Measurements from ENCODE around the gene TSC1.
A peak's percentile ranks its signal among the peaks of the same experiment; 100 is the strongest.

Gene TSC1

GRCh38 chr9:132944294-132945185 lies at the start of gene TSC1:
TSS of gene TSC1 (minus strand) at chr9:132944616. CDS start at chr9:132928872, 15,744 bp downstream.
- Histone ChIP-seq H3K9me3 (ENCODE audit: insufficient read depth, low read length) (no peaks in the 10 kb centered on the region), H3K9me2 (replicated peaks; ENCODE audit: insufficient read depth, low read length) (no peaks in the 10 kb centered on the region), H3K79me2 (ENCODE audit: insufficient read depth, low read length) (peaks cover 18% of the 10 kb centered on the region), H3K27me3 (ENCODE audit: low read length) (no peaks in the 10 kb centered on the region), H4K20me1 (ENCODE audit: low read depth, low read length) (no peaks in the 10 kb centered on the region), H3K36me3 (ENCODE audit: low read length) (no peaks in the 10 kb centered on the region), H3K4me3 (ENCODE audit: insufficient read depth, low read length, poor library complexity, severe bottlenecking) (peak within 1 kb of the TSS; percentile 92), H3K27ac (ENCODE audit: low read depth, low read length) (peak within 1 kb of the TSS; percentile 85), H2AFZ (ENCODE audit: low read depth, low read length, severe bottlenecking) (peak within 1 kb of the TSS; percentile 95), H3K9ac (ENCODE audit: low read length) (peak within 1 kb of the TSS; percentile 83), H3K4me2 (ENCODE audit: low read depth, low read length, poor library complexity, severe bottlenecking) (peak within 1 kb of the TSS; percentile 88), H3F3A (ENCODE audit: insufficient read depth) (peaks cover 6% of the 10 kb centered on the region; the same call in 1 of the 2 replicates)
- TF ChIP-seq, protein P1, sequence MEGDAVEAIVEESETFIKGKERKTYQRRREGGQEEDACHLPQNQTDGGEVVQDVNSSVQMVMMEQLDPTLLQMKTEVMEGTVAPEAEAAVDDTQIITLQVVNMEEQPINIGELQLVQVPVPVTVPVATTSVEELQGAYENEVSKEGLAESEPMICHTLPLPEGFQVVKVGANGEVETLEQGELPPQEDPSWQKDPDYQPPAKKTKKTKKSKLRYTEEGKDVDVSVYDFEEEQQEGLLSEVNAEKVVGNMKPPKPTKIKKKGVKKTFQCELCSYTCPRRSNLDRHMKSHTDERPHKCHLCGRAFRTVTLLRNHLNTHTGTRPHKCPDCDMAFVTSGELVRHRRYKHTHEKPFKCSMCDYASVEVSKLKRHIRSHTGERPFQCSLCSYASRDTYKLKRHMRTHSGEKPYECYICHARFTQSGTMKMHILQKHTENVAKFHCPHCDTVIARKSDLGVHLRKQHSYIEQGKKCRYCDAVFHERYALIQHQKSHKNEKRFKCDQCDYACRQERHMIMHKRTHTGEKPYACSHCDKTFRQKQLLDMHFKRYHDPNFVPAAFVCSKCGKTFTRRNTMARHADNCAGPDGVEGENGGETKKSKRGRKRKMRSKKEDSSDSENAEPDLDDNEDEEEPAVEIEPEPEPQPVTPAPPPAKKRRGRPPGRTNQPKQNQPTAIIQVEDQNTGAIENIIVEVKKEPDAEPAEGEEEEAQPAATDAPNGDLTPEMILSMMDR (IDR thresholded peaks at IDR 0.05; ENCODE audit: insufficient read depth, low read length, poor library complexity, severe bottlenecking): no peak
- TF ChIP-seq EZH2phosphoT487 (conservative IDR thresholded peaks at IDR 0.05; ENCODE audit: low read length): no peak

GRCh38 chr9:132993511-132993939 lies 49.1 kb upstream of the TSC1 start:
- no peak for TF ChIP-seq EZH2phosphoT487 (conservative IDR thresholded peaks at IDR 0.05; ENCODE audit: low read length)
- TF ChIP-seq, protein P1 (IDR thresholded peaks at IDR 0.05; ENCODE audit: insufficient read depth, low read length, poor library complexity, severe bottlenecking): no peak
- H3K36me3 ChIP-seq (ENCODE audit: low read length): no peaks in the 10 kb centered on the region
- H3K9ac ChIP-seq (ENCODE audit: low read length): no peak overlapping the region
- H3K79me2 ChIP-seq (ENCODE audit: insufficient read depth, low read length): no peaks in the 10 kb centered on the region
- H3K9me2 ChIP-seq (replicated peaks; ENCODE audit: insufficient read depth, low read length): no peaks in the 10 kb centered on the region
- no peak overlapping the region for H2AFZ ChIP-seq (ENCODE audit: low read depth, low read length, severe bottlenecking)
- no peak overlapping the region for H3K4me3 ChIP-seq (ENCODE audit: insufficient read depth, low read length, poor library complexity, severe bottlenecking)
- H4K20me1 ChIP-seq (ENCODE audit: low read depth, low read length): no peaks in the 10 kb centered on the region
- no peaks in the 10 kb centered on the region for H3K9me3 ChIP-seq (ENCODE audit: insufficient read depth, low read length)
- H3K27me3 ChIP-seq (ENCODE audit: low read length): no peaks in the 10 kb centered on the region
- H3F3A ChIP-seq (ENCODE audit: insufficient read depth): no peaks in the 10 kb centered on the region
- H3K4me2 ChIP-seq (ENCODE audit: low read depth, low read length, poor library complexity, severe bottlenecking): no peak overlapping the region
- H3K27ac ChIP-seq (ENCODE audit: low read depth, low read length): no peak overlapping the region

DNA sequence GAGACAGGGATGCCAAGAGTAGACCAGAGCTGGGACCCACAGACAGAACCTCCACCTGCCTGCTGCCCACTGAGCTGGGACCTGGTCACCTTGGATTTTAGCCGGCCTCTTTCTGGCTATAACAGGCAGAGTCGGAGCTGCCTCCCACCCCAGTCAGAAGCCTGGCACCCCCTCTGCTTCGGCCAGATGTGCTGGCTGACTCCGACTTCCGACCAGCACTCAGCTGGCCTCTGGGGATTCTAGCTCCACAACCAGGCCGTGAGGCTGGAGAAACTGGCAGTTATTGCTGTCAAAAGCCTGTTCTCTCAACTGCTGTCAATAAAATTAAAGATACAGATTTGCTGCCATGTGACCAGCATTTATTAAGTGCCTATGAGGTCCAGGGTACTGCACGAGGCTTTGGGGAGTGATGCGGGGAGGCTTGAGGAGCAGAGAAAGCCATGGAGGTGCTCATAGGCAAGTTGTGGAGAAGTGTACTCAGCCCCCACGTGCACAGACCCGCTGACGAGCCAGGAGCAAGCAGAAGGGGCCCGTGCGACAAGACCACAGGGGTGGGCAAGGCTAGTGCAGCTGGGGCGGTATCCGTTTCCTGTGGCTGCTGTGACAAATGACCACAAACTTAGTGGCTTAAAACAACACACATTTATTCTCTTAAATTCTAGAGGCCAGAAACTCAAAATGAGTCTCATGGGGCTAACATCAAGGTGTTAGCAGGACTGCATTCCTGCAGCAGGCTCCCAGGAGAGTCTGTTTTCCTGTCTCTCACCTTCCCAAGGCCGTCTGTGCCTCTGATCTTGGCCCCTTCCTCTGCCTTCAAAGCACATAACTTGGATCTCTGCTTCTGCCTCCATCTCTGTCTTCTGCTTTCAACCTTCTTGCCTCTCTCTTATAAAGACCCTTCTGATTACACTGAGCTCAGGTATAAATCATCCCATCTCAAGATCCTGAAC lies 47.2 kb upstream of the TSC1 start:
- Histone ChIP-seq H2AFZ (ENCODE audit: low read depth, low read length, severe bottlenecking) (no peak overlapping the region), H3K9ac (ENCODE audit: low read length) (no peak overlapping the region), H3K27me3 (ENCODE audit: low read length) (no peaks in the 10 kb centered on the region), H3K9me3 (ENCODE audit: insufficient read depth, low read length) (no peaks in the 10 kb centered on the region), H3K79me2 (ENCODE audit: insufficient read depth, low read length) (no peaks in the 10 kb centered on the region), H3K36me3 (ENCODE audit: low read length) (no peaks in the 10 kb centered on the region), H3K9me2 (replicated peaks; ENCODE audit: insufficient read depth, low read length) (no peaks in the 10 kb centered on the region), H3F3A (ENCODE audit: insufficient read depth) (no peaks in the 10 kb centered on the region), H3K4me2 (ENCODE audit: low read depth, low read length, poor library complexity, severe bottlenecking) (no peak overlapping the region), H3K4me3 (ENCODE audit: insufficient read depth, low read length, poor library complexity, severe bottlenecking) (no peak overlapping the region), H4K20me1 (ENCODE audit: low read depth, low read length) (no peaks in the 10 kb centered on the region), H3K27ac (ENCODE audit: low read depth, low read length) (no peak overlapping the region)
- no peak for TF ChIP-seq EZH2phosphoT487 (conservative IDR thresholded peaks at IDR 0.05; ENCODE audit: low read length)
- TF ChIP-seq, protein P1 (IDR thresholded peaks at IDR 0.05; ENCODE audit: insufficient read depth, low read length, poor library complexity, severe bottlenecking): no peak
